ENCODE results near the gene CAPN15.

The CAPN15 gene

DNA sequence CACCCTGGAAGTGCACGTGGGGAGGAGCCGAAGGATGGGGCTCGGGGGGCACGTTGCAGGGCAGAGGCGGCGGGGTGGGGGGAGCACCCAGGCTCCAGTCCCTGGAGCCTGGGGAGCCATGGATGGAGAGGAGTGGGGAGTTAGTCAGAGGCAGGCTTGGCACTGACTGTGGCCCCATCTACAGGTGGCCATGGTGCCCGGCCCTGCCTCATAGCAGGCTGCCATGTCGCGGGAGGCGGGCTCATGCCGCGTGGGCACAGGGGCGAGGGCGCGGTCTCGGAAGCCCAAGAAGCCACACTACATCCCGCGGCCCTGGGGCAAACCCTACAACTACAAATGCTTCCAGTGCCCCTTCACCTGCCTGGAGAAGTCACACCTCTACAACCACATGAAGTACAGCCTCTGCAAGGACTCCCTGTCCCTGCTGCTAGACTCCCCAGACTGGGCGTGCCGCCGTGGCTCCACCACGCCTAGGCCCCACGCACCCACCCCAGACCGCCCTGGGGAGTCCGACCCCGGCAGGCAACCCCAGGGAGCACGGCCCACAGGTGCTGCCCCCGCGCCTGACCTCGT lies 35.6 kb downstream of the CAPN15 start:
- DNase-seq = no peak

- no peak for DNase-seq
Measured at GRCh38 chr16:564690-565418, 37.3 kb downstream of the CAPN15 start.

- no peak for DNase-seq
Measured at GRCh38 chr16:565419-566330, 38.2 kb downstream of the CAPN15 start.

GRCh38 chr16:566475-567372 lies 39.2 kb downstream of the CAPN15 start, which contains the start of gene NHLRC4:
Gene NHLRC4 (plus strand): TSS chr16:567005. CDS start chr16:568048, 1,043 bp downstream.
- DNase-seq = peak; percentile 12

DNA sequence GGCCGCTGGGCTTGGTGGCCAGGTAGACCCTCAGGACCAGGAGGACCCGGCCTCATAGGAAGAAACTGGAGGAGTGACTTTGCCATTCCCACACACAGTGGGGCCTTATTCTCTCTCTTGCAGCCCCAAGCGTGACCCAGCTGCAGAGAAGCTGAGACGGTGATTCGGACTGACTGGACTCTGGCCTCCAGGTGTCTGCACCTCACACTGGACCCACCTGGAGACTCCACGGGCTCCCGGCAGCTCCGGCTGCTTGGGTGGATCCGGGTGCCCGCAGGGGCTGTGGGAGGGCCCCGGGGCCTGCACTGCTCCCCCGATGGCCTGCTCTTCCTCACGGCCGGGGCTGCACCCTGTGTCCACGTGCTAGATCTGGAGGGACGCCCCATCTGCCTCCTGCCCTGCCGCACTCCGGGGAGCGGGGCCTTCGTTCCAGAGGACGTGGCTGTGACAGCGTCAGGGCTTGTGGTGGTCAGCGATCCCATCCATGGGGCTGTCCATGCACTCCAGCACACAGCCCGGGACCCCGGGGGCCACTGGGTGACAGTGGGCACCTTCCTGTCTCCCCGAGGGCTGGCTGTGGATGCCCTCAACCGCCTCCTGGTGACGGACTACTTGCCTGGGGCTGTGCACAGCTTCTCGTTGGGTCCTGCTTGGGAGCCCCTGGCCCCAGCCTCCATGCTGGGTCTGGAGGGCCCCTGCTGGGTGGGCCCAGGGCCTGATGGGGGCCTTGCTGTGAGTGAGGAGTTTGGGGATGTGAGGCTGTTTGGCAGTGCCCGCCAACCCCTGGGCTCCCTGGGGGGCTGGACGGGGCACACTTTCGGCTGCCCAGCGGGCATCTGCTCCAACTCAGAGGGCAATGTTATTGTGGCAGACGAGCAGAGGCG lies 40.1 kb downstream of the CAPN15 start:
- DNase-seq = no peak

DNA sequence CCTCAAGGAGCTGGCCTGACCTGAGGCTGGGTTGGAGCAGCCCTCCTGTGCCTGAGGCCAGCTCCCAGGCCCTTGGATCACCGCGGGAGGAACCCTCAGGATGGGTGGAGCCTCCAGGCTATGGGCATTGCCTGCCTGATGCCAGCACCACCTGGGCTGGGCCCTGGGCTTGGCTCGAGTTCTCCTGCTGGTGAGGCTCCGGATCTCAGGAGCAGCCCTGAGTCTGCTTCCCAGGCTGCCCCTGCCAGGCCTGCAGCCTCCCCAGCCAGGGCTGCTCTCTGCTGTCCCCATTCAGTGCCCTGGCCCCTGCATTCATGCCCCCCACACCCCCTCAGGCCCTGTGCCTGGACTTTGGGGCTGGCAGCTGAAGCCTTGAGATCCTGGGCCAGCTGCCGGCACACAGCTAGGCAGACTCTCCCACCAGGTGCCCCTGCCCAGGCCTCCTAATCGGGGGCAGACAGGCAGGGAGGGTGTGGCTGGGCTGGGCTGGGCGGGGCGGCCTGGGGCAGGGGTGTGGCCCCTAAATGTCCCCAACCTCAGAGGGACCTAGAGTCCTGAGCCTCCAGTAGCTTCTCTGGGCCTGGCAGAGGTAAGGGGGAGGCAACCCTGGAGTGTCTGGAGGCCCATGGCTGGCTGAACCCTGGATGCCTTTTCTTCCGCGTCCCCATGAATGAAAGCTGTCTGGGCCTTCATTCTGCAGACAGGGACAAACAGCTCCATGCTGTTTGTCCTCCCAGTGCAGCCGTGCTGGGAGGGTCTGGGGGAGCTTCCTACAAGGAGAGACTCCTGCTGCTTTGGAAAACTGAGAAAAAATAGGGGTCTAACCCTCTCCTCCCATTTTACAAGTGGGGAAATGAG lies 41.1 kb downstream of the CAPN15 start:
- no peak for DNase-seq

GRCh38 chr16:569445-570254 lies 42.1 kb downstream of the CAPN15 start, which contains the start of gene PIGQ:
Gene PIGQ (plus strand): TSS chr16:569968. CDS start chr16:574075, 4,107 bp downstream.
- DNase-seq = peak; percentile 28

GRCh38 chr16:572865-573650 lies 45.5 kb downstream of the CAPN15 start:
- no peak for DNase-seq

- no peak for DNase-seq
Measured at GRCh38 chr16:574021-574760, 46.7 kb downstream of the CAPN15 start.

DNA sequence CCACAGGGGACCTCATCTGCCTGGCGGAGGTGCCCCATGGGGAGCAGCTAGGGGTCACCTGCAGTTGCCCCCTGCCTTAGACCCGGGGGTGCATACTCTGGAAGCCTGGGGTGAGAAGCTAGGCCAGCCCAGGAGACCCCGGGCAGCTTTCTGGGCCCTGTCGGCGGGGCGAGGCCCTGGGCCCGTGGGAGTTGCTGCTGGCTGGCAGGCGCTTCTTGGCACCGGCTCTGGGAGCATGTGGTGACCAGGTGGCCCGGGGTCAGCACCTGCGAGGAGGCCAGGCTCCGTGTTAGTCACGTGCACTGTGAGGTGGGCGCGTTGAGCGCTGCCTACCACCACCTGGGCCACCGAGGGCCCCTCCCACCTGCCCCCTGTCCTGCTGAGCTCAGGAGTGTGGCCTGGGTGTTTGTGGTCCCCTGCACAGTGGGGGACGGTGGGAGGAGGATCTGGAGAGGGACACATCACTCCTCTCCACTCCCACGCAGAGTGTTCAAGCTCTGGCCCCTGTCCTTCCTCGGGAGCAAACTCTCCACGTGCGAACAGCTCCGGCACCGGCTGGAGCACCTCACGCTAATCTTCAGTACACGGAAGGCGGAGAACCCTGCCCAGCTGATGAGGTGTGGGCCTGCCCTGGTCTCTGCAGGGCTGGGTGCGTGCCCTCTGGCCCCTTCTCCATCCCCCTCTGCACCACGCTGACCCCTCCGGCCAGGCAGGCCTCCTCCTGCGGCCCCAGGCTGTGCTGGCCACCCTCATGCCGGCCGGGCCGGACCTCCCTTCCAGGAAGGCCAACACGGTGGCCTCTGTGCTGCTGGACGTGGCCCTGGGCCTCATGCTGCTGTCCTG lies 48.1 kb downstream of the CAPN15 start:
- DNase-seq = no peak

GRCh38 chr16:576197-576822 lies 48.8 kb downstream of the CAPN15 start:
- DNase-seq = no peak

GRCh38 chr16:576823-577201 lies 49.3 kb downstream of the CAPN15 start:
- DNase-seq = no peak

DNA sequence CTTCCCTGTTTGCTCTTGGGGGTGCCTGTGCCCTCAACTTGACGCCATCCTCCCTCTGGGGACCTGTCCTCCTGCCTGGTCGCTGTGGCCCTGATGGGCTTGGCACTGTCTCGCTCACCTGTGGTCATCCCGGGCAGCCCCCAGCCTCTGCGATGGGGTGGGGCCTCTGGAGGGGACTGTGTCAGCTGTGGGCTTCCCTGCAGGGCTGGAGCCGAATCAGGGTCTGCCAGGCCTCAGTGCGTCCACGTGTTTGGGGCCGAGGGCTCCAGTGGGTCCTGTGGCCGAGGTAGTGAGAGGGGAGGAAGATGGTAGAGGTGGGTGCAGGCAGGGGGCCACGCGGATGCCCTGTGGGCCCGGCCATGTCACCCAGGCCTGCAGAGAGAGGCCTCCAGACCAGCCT lies 50.3 kb downstream of the CAPN15 start:
- DNase-seq = no peak

GRCh38 chr16:578232-578869 lies 50.8 kb downstream of the CAPN15 start:
- DNase-seq = no peak

- DNase-seq = no peak
Measured at GRCh38 chr16:578870-579405, 51.4 kb downstream of the CAPN15 start.
